Activated naive CD4-positive, alpha-beta T cell treated with anti-CD3 and anti-CD28 coated beads, Interleukin-2, amount 50 U/mL, for 24 hours (primary cell): ENCODE measurements around the gene SEMA4F.

ENCODE experiments used
- H3K27ac Mint-ChIP-seq: one replicate; pipeline ENCODE4 v1.8.0; 2021; ENCODE audit warnings: mild to moderate bottlenecking, mixed read lengths
- H3K27me3 Mint-ChIP-seq: one replicate; pipeline ENCODE4 v1.8.0; 2021; ENCODE audit warnings: mixed read lengths
- H3K36me3 Mint-ChIP-seq: one replicate; pipeline ENCODE4 v1.8.0; 2021; ENCODE audit warnings: mixed read lengths
- H3K4me1 Mint-ChIP-seq: one replicate; pipeline ENCODE4 v1.8.0; 2021; ENCODE audit warnings: mixed read lengths
- H3K4me3 Mint-ChIP-seq: one replicate; pipeline ENCODE4 v1.8.0; 2021; ENCODE audit warnings: mild to moderate bottlenecking, mixed read lengths
- H3K9me3 Mint-ChIP-seq: one replicate; pipeline ENCODE4 v1.8.0; 2021; ENCODE audit warnings: mixed read lengths

SEMA4F gene

DNA sequence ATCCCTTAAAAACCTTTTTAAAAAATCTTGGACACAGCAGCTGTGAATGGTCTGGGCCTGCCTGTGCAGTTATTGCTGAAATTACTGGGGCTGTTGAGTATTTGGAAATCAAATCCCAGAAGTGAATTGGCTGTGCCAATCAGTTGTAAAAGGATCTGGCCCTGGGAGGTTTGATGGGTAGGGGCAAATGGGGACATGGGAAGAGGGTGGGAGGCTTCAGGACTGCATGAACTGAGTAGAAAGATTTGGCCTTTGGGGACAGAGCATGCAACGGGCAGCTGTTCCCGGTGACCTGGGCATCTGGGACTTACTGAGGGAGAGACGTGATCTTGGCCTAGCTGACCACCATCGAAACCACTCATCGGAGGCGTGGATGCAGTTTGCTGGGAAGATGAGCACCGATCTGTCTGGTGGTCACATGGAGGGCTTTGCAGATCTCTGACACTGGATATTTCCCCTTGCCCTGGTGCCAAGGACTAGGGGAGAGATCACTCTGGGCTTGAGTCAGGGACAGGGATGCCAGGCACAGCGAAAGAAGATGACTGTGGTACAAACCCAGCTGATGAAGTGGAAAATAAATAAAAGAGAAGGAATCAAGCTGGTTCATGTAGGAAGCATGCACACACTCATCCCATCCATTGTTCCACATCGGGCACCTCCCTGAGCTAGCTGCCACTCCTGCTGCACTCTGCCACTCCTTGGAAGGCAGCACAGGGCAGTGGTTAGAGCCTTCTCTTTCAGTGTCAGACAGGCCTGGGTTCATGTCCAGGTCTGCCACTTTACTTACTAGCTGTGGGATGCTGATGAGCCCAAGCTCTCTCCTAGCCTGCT is 58.4 kb downstream of the SEMA4F start:
- Mint-ChIP-seq H3K9me3 (no peaks in the 10 kb centered on the region), H3K27me3 (peaks cover 7% of the 10 kb centered on the region), H3K36me3 (peaks cover 5% of the 10 kb centered on the region), H3K4me1 (peaks cover 9% of the 10 kb centered on the region), H3K27ac (no peak overlapping the region), H3K4me3 (no peak overlapping the region)

DNA sequence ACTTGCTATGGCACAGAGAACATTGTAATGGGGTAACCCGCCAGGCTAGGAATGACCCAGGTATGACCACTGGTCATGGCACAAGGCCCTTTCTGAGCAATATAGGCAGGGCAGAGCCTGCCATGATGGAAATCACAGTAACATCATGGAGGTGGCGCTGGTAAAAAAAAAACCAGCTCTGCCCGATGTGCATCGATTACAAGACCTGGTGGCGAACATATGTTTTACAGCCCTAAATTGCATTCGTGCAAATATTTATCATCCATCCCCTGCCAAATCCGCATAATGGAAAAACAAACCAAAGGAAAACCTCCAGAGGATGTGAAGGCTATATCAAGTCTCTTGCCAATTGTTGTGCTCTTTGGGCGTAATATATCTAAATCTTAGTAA is 60.6 kb downstream of the SEMA4F start:
- Mint-ChIP-seq H3K9me3 (no peaks in the 10 kb centered on the region), H3K36me3 (no peaks in the 10 kb centered on the region), H3K27me3 (peaks cover 7% of the 10 kb centered on the region), H3K4me3 (peak overlapping the region; percentile 89), H3K4me1 (peaks cover 9% of the 10 kb centered on the region), H3K27ac (peak overlapping the region; percentile 52)

DNA sequence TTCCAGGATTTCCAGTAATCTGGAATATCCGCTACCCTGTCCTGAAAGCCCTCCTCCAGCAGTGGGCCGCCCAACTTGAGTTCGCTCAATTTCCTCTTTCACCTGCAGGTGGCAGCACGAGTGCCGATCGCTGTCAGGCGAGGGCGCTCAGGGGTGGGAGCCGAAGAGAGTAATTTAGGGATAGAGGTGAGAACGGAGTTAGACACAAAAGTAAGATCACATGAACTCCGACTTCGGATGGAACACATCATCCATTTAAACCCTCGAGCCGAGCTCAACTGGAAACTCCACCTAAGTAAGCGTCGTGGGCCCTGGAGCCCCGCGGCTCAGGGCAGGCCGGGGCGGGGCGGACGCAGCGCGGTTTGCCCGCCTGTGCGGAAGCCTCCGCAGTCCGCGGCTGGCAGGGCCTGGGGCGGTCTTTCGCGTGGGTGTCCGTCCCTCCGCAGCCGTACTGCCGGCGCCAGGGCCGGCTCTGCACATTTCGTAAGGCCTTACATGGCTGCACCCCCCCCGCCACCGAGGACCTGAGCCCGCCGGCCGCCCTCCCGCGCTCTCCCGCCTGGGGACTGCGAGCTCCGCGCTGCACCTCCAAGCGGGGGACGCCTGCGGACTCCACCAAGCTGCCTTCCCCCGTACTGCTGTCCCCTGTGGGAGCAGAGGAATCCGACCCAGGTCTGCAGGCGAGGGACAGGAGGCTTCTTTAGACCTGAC is 61.2 kb downstream of the SEMA4F start:
- peaks cover 7% of the 10 kb centered on the region for H3K27me3 Mint-ChIP-seq
- no peaks in the 10 kb centered on the region for H3K36me3 Mint-ChIP-seq
- H3K9me3 Mint-ChIP-seq: no peaks in the 10 kb centered on the region
- peak overlapping the region; percentile 52 for H3K27ac Mint-ChIP-seq
- H3K4me3 Mint-ChIP-seq: peak overlapping the region; percentile 89
- peaks cover 9% of the 10 kb centered on the region for H3K4me1 Mint-ChIP-seq

DNA sequence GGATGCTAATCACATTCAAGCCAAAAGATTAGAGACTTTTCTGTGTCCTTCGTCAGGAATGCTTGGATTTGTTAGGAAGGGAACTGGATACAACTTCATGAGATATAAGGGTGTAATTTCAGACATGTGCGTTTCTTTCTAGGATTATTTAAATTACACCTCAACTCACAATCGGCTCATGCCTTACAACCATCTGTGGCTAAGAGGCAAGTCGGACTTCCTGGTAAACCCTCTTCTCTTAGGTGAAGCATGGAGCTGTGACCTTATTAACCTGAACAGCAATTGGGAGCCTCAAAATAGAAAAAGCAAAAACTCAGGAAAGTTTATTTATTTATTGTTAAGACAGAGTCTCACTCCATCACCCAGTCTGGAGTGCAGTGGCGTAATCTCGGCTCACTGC is 61.8 kb downstream of the SEMA4F start:
- H3K36me3 Mint-ChIP-seq: no peaks in the 10 kb centered on the region
- no peak overlapping the region for H3K27ac Mint-ChIP-seq
- peaks cover 7% of the 10 kb centered on the region for H3K27me3 Mint-ChIP-seq
- H3K4me1 Mint-ChIP-seq: peaks cover 9% of the 10 kb centered on the region
- no peaks in the 10 kb centered on the region for H3K9me3 Mint-ChIP-seq
- H3K4me3 Mint-ChIP-seq: peak overlapping the region; percentile 83

DNA sequence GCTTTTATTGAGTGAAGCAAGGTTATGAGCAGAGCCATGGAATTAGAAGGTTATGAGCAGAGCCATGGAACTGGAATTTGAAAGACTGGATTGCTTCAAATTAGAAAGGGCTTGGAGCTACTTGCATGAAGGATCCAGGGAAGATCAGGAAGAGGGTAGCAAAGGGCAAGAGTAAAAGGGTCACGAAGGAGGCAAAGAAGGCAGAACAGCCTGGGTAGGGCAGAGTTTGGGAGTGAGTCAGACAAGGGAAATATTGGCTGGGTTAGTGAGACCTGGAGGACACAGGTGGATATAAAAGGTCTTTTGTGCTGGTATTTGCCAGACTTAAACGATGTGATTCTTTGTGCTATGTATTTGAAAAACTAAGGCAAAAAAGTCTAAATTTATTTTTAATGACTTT is 65.0 kb downstream of the SEMA4F start:
- Mint-ChIP-seq H3K4me3 (no peak overlapping the region), H3K9me3 (no peaks in the 10 kb centered on the region), H3K27ac (no peak overlapping the region), H3K27me3 (peaks cover 16% of the 10 kb centered on the region), H3K4me1 (peaks cover 9% of the 10 kb centered on the region), H3K36me3 (no peaks in the 10 kb centered on the region)

DNA sequence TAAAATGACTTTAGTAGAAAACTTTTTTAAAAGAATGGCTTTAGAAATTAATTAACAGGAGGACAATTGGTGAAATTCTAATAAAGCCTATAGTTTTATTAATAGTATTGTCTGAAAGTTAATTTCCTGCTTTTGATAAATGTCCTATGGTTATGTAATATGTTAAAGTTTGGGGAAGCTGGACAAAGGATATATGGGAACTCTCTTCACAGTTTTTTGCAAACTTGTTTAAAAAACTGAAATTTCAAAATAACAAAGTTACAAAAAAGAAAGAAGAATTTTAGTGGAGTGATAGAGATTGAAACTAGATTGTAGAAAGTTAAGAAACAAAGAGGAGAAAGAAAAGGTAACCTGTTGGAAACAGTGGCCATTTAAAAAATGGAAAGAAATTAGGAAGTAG is 67.3 kb downstream of the SEMA4F start:
- H3K27ac Mint-ChIP-seq: no peak overlapping the region
- peaks cover 9% of the 10 kb centered on the region for H3K27me3 Mint-ChIP-seq
- no peaks in the 10 kb centered on the region for H3K9me3 Mint-ChIP-seq
- no peak overlapping the region for H3K4me3 Mint-ChIP-seq
- H3K36me3 Mint-ChIP-seq: no peaks in the 10 kb centered on the region
- H3K4me1 Mint-ChIP-seq: no peaks in the 10 kb centered on the region

DNA sequence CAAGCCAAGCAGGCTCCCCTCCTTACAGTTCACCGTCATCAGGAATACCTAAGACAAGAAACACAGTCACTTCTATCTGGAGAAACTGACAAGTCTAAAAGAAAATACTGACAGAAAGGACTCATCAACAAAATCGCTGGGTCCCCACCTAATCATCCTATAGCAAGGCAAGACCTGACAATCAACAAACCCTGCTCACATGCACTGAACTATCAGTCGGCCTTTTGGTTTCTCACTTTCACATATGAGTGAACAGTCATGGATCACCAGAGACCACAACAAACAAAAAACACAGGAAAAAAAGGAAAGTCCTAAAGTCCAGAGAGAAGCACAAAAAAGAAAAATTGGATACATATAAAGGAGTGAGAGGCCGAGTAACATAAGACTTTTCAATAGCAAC is 70.4 kb downstream of the SEMA4F start:
- no peak overlapping the region for H3K4me3 Mint-ChIP-seq
- H3K27ac Mint-ChIP-seq: no peak overlapping the region
- H3K9me3 Mint-ChIP-seq: no peaks in the 10 kb centered on the region
- H3K4me1 Mint-ChIP-seq: no peaks in the 10 kb centered on the region
- H3K36me3 Mint-ChIP-seq: no peaks in the 10 kb centered on the region
- peaks cover 9% of the 10 kb centered on the region for H3K27me3 Mint-ChIP-seq

DNA sequence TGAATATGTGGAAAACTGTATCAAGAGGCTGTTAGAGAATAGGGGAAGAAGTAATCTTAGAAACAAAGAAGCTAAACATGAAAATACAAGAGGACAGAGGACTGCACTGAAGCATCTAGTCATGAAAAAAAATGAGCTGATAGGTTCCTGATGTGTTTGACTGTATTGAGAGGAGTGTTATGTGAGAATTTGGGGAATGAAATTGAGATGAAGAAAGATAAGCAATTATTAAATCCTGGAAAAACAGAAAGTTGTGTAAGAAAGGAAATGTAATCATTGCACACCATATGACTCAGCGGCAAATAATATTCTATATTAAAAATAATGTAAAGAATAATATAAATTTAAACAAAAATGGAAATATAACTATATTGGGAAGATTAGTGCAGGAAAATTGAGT is 71.2 kb downstream of the SEMA4F start:
- Mint-ChIP-seq H3K27ac (no peak overlapping the region), H3K27me3 (peaks cover 9% of the 10 kb centered on the region), H3K36me3 (no peaks in the 10 kb centered on the region), H3K4me1 (no peaks in the 10 kb centered on the region), H3K9me3 (no peaks in the 10 kb centered on the region), H3K4me3 (no peak overlapping the region)

DNA sequence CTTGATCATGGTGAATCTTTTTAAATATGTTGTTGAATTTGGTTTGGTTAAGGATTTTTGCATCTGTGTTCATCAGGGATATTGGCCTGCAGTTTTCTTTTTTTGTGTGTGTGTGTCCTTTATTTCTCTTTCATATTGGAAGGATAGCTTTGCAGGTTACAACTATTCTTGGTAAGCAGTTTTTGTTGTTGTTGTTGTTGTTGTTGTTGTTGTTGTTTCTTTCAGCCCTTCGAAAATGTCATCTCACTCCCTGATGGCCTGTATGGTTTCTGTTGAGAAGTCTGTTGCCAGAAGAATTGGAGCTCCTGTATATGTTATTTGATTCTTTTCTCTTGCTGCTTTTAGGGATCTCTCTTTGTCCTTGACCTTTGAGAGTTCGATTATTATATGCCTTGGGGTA is 74.8 kb downstream of the SEMA4F start:
- Mint-ChIP-seq H3K4me3 (no peak overlapping the region), H3K27ac (no peak overlapping the region), H3K9me3 (no peaks in the 10 kb centered on the region), H3K27me3 (peaks cover 7% of the 10 kb centered on the region), H3K4me1 (no peaks in the 10 kb centered on the region), H3K36me3 (no peaks in the 10 kb centered on the region)

DNA sequence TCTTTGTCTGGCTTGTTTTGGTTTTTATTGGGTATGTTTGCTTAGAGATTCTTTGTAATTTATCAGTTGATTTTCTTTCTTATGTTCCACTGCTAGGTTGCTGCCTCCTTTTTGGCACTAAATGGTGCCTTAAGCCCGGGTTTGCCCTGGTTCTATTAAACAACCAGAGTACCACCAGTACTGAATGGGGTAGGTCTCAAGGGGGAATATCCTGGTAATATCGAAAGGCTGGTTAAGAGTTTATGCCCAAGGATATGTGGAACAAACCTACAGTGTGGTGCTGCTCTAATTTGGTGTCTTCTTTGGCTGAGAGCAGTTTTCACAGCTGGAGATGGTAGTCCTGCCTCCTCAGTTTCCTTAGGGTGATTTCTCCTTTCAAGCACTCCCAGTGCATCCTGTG is 76.5 kb downstream of the SEMA4F start:
- H3K36me3 Mint-ChIP-seq: no peaks in the 10 kb centered on the region
- H3K4me1 Mint-ChIP-seq: peaks cover 3% of the 10 kb centered on the region
- no peak overlapping the region for H3K4me3 Mint-ChIP-seq
- no peaks in the 10 kb centered on the region for H3K9me3 Mint-ChIP-seq
- no peak overlapping the region for H3K27ac Mint-ChIP-seq
- peaks cover 7% of the 10 kb centered on the region for H3K27me3 Mint-ChIP-seq
